ENCODE measurements around the gene FAM228B.
"Not testable (repeated sequence)": the region's sequence is repeated elsewhere in the genome, so short reads cannot be mapped to it uniquely, and the experiment has no call there.

FAM228B gene

GRCh38 chr2:24123195-24123921 lies at the start of gene FAM228B, which contains the start of gene PFN4:
Gene FAM228B, plus strand, starts transcription at chr2:24123469. Its CDS starts 893 bp downstream, at chr2:24124362.
Gene PFN4, minus strand, starts transcription at chr2:24123334. Its CDS starts 799 bp downstream, at chr2:24122535.
- DNase-seq (ENCODE audit: low spot score) = peak; percentile 86

GRCh38 chr2:24073816-24074215 lies 49.5 kb upstream of the FAM228B start:
- no peak for DNase-seq (ENCODE audit: low spot score)

- no peak for DNase-seq (ENCODE audit: low spot score)
These were observed 48.0 kb upstream of the FAM228B start for GRCh38 chr2:24075259-24075658.

GRCh38 chr2:24075915-24076848 lies 47.1 kb upstream of the FAM228B start, which contains the start of gene SF3B6:
Gene SF3B6, minus strand, starts transcription at chr2:24076326. Its CDS starts 97 bp downstream, at chr2:24076229.
- peak; percentile 100 for DNase-seq (ENCODE audit: low spot score)

- peak; percentile 42 for DNase-seq (ENCODE audit: low spot score)
These were observed 46.3 kb upstream of the FAM228B start for GRCh38 chr2:24076849-24077534.

GRCh38 chr2:24077535-24077877 lies 45.8 kb upstream of the FAM228B start:
- no peak for DNase-seq (ENCODE audit: low spot score)

- DNase-seq (ENCODE audit: low spot score) = no peak
These were observed 45.4 kb upstream of the FAM228B start for GRCh38 chr2:24077879-24078278.

GRCh38 chr2:24080701-24081100 lies 42.6 kb upstream of the FAM228B start:
- no peak for DNase-seq (ENCODE audit: low spot score)

GRCh38 chr2:24082787-24083566 lies 40.3 kb upstream of the FAM228B start:
- no peak for DNase-seq (ENCODE audit: low spot score)

- peak; percentile 92 for DNase-seq (ENCODE audit: low spot score)
These were observed 39.5 kb upstream of the FAM228B start for GRCh38 chr2:24083567-24084385.

GRCh38 chr2:24084386-24085199 lies 38.7 kb upstream of the FAM228B start, which contains the start of gene TP53I3:
Gene TP53I3, minus strand, starts transcription at chr2:24084834. Its CDS starts 508 bp downstream, at chr2:24084326.
- peak; percentile 92 for DNase-seq (ENCODE audit: low spot score)

GRCh38 chr2:24085200-24085489 lies 38.1 kb upstream of the FAM228B start:
- no peak for DNase-seq (ENCODE audit: low spot score)

- DNase-seq (ENCODE audit: low spot score) = no peak
These were observed 37.0 kb upstream of the FAM228B start for GRCh38 chr2:24086241-24086640.

GRCh38 chr2:24087032-24087431 lies 36.2 kb upstream of the FAM228B start:
- DNase-seq (ENCODE audit: low spot score) = no peak

- no peak for DNase-seq (ENCODE audit: low spot score)
These were observed 34.4 kb upstream of the FAM228B start for GRCh38 chr2:24088821-24089359.

- not testable (repeated sequence) for DNase-seq (ENCODE audit: low spot score)
These were observed 30.0 kb upstream of the FAM228B start for GRCh38 chr2:24093270-24093669.

- not testable (repeated sequence) for DNase-seq (ENCODE audit: low spot score)
These were observed 28.0 kb upstream of the FAM228B start for GRCh38 chr2:24095171-24095677.

- not testable (repeated sequence) for DNase-seq (ENCODE audit: low spot score)
These were observed 22.5 kb upstream of the FAM228B start for GRCh38 chr2:24100732-24101131.

- no peak for DNase-seq (ENCODE audit: low spot score)
These were observed 21.3 kb upstream of the FAM228B start for GRCh38 chr2:24101992-24102391.
